ENCODE data around the gene PDE4D. TPM values are rescaled to one million over a fixed set of nuclear protein-coding genes. Genes with fewer than 3 reads are reported as not detected.

PDE4D gene
- total and polyA plus RNA-seq, 9 donors = 21.1 to 65.9 (median 33.0) TPM

DNA sequence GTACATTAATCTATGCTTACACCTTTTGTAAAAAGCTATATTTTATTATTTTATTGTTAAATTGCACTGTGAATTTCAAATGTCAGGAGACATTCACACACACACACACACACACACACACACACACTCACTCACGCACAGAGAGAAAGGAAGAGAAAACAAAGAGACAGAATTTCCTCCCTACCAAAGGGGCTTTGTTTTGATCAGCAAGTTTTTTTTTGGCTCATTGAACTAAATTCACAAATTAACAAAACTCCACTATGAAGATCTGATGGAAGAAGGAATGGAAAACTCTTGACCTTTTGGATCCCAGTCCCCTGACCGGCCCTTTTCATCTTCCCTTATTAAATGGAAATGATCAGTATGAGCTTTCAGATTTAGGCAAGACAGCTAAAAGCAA, 161.2 kb downstream of the PDE4D start:
- Histone ChIP-seq H3K36me3 (ENCODE audit: control insufficient read depth, insufficient read depth, low read length) (no peaks in the 10 kb centered on the region), H3K4me1 (ENCODE audit: control insufficient read depth, insufficient read depth, low read length) (no peaks in the 10 kb centered on the region), H3K27me3 (ENCODE audit: control insufficient read depth, insufficient read depth, low read length) (no peaks in the 10 kb centered on the region), H3K27ac (ENCODE audit: low read length) (no peak overlapping the region), H3K9me3 (replicated peaks; ENCODE audit: control insufficient read depth, low read depth, low read length) (no peaks in the 10 kb centered on the region), H3K4me3 (ENCODE audit: low read length) (no peak overlapping the region)
- no peak for DNase-seq
- no CpG with 5 or more reads among the region's 2 CpGs for whole genome bisulfite sequencing (ENCODE audit: insufficient coverage)

GRCh38 chr5:59731809-59732208, 161.7 kb downstream of the PDE4D start:
- H3K9me3 ChIP-seq (replicated peaks; ENCODE audit: control insufficient read depth, low read depth, low read length) = no peaks in the 10 kb centered on the region
- H3K4me3 ChIP-seq (ENCODE audit: low read length) = no peak overlapping the region
- no peaks in the 10 kb centered on the region for H3K4me1 ChIP-seq (ENCODE audit: control insufficient read depth, insufficient read depth, low read length)
- WGBS (ENCODE audit: insufficient coverage) = no CpG with 5 or more reads among the region's 1 CpG
- no peaks in the 10 kb centered on the region for H3K36me3 ChIP-seq (ENCODE audit: control insufficient read depth, insufficient read depth, low read length)
- H3K27me3 ChIP-seq (ENCODE audit: control insufficient read depth, insufficient read depth, low read length) = no peaks in the 10 kb centered on the region
- DNase-seq = no peak
- no peak overlapping the region for H3K27ac ChIP-seq (ENCODE audit: low read length)

DNA sequence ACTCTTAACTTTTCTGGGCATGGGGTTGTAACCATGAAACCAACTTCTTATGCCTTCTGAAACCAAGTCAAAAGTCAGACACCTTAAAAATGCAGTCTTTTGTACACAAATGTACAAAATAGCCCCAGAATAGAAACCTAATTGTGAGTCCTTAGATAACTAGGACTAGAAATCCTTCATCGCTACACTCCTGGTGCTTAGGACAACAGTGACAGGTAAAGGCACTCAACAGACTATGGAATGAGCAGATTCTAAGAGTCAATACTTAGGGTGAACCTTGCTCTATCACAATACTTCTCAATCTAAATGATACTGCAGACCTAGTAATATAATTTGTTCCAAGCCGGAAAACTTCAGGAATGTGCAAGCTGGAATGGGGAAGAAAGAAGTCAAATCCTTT, 163.7 kb downstream of the PDE4D start:
- Histone ChIP-seq H3K9me3 (replicated peaks; ENCODE audit: control insufficient read depth, low read depth, low read length) (no peaks in the 10 kb centered on the region), H3K36me3 (ENCODE audit: control insufficient read depth, insufficient read depth, low read length) (no peaks in the 10 kb centered on the region), H3K4me1 (ENCODE audit: control insufficient read depth, insufficient read depth, low read length) (no peaks in the 10 kb centered on the region), H3K4me3 (ENCODE audit: low read length) (no peak overlapping the region), H3K27ac (ENCODE audit: low read length) (no peak overlapping the region), H3K27me3 (ENCODE audit: control insufficient read depth, insufficient read depth, low read length) (no peaks in the 10 kb centered on the region)
- no peak for DNase-seq
- no CpG with 5 or more reads among the region's 2 CpGs for WGBS (ENCODE audit: insufficient coverage)

GRCh38 chr5:59729357-59729756, 164.2 kb downstream of the PDE4D start:
- Histone ChIP-seq H3K36me3 (ENCODE audit: control insufficient read depth, insufficient read depth, low read length) (no peaks in the 10 kb centered on the region), H3K27me3 (ENCODE audit: control insufficient read depth, insufficient read depth, low read length) (no peaks in the 10 kb centered on the region), H3K27ac (ENCODE audit: low read length) (no peak overlapping the region), H3K4me3 (ENCODE audit: low read length) (no peak overlapping the region), H3K9me3 (replicated peaks; ENCODE audit: control insufficient read depth, low read depth, low read length) (no peaks in the 10 kb centered on the region), H3K4me1 (ENCODE audit: control insufficient read depth, insufficient read depth, low read length) (no peaks in the 10 kb centered on the region)
- DNase-seq = no peak
- no CpG with 5 or more reads among the region's 3 CpGs for WGBS (ENCODE audit: insufficient coverage)

GRCh38 chr5:59728356-59728755, 165.2 kb downstream of the PDE4D start:
- Histone ChIP-seq H3K27me3 (ENCODE audit: control insufficient read depth, insufficient read depth, low read length) (no peaks in the 10 kb centered on the region), H3K4me1 (ENCODE audit: control insufficient read depth, insufficient read depth, low read length) (no peaks in the 10 kb centered on the region), H3K4me3 (ENCODE audit: low read length) (no peak overlapping the region), H3K36me3 (ENCODE audit: control insufficient read depth, insufficient read depth, low read length) (no peaks in the 10 kb centered on the region), H3K27ac (ENCODE audit: low read length) (no peak overlapping the region), H3K9me3 (replicated peaks; ENCODE audit: control insufficient read depth, low read depth, low read length) (no peaks in the 10 kb centered on the region)
- DNase-seq = no peak
- WGBS (ENCODE audit: insufficient coverage) = no CpG with 5 or more reads among the region's 1 CpG

DNA sequence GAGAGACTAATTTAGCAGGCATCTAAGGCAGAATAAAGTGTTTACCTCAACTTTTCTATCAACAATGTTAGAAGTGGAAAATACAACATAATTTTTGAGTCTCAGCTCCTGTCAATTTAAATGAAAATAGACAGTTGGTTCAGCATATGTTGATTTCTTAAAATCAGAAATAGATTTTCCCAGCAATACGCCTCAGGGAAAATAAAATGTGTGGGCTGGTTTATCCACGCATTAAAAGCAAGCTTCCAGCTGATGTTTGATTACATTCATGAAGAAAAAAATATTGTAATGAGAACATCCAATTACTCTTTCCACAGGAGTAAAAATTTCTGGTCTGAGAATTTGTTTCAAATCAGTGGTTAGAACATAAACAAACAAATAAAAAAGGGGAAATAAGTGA, 166.3 kb downstream of the PDE4D start:
- Histone ChIP-seq H3K27ac (ENCODE audit: low read length) (no peak overlapping the region), H3K36me3 (ENCODE audit: control insufficient read depth, insufficient read depth, low read length) (no peaks in the 10 kb centered on the region), H3K4me3 (ENCODE audit: low read length) (no peak overlapping the region), H3K4me1 (ENCODE audit: control insufficient read depth, insufficient read depth, low read length) (no peaks in the 10 kb centered on the region), H3K27me3 (ENCODE audit: control insufficient read depth, insufficient read depth, low read length) (no peaks in the 10 kb centered on the region), H3K9me3 (replicated peaks; ENCODE audit: control insufficient read depth, low read depth, low read length) (no peaks in the 10 kb centered on the region)
- no CpG with 5 or more reads among the region's 2 CpGs for WGBS (ENCODE audit: insufficient coverage)
- DNase-seq = no peak

GRCh38 chr5:59725392-59725767, 168.1 kb downstream of the PDE4D start:
- Histone ChIP-seq H3K36me3 (ENCODE audit: control insufficient read depth, insufficient read depth, low read length) (no peaks in the 10 kb centered on the region), H3K27me3 (ENCODE audit: control insufficient read depth, insufficient read depth, low read length) (no peaks in the 10 kb centered on the region), H3K4me1 (ENCODE audit: control insufficient read depth, insufficient read depth, low read length) (no peaks in the 10 kb centered on the region), H3K9me3 (replicated peaks; ENCODE audit: control insufficient read depth, low read depth, low read length) (no peaks in the 10 kb centered on the region), H3K4me3 (ENCODE audit: low read length) (no peak overlapping the region), H3K27ac (ENCODE audit: low read length) (no peak overlapping the region)
- WGBS (ENCODE audit: insufficient coverage) = no CpG with 5 or more reads among the region's 1 CpG
- no peak for DNase-seq

DNA sequence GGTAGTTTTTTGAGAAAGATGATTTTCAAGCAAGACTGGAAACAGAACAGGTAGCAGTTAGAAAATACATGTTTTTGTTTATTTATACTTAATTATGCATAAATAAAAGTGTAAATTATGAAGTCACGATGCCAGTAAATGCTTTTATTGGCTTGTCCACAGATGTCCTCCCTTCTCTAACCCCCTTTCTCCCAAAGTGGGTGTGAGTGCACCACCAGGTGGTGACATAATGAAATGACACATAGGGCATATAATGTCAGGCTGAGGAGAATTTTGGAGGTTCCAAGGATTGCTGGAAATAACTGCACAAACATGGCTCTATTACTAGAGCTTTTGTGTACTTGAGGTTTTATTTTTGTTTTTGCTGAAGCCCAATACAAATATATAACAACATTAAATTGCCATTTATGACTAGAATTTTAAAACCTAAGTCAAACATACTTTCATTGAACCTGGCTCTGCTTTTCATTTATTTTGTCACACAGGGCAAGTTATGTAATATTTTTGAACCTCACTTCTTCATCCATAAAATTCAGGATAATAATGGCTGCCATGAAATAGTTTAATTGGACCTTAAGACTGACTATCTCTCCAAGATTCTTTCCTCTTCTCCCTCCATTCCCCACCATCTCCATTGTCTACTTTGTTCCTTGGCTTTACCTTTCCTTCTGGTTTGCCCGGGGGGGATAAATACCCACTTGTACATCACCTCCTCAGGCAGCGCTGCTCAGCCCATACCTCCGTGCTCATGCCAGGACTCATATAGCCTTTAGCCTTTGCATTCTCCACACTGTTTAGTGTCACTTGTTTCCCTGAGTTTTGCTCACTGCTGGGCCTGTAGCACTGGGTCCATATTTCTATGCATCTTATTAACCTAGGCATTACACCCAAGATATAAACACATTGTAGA, 168.8 kb downstream of the PDE4D start:
- Histone ChIP-seq H3K27me3 (ENCODE audit: control insufficient read depth, insufficient read depth, low read length) (no peaks in the 10 kb centered on the region), H3K9me3 (replicated peaks; ENCODE audit: control insufficient read depth, low read depth, low read length) (no peaks in the 10 kb centered on the region), H3K4me3 (ENCODE audit: low read length) (no peak overlapping the region), H3K27ac (ENCODE audit: low read length) (no peak overlapping the region), H3K4me1 (ENCODE audit: control insufficient read depth, insufficient read depth, low read length) (no peaks in the 10 kb centered on the region), H3K36me3 (ENCODE audit: control insufficient read depth, insufficient read depth, low read length) (no peaks in the 10 kb centered on the region)
- WGBS (ENCODE audit: insufficient coverage) = 90% methylated on average over 3 of the region's 4 CpGs
- no peak for DNase-seq

- Histone ChIP-seq H3K4me1 (ENCODE audit: control insufficient read depth, insufficient read depth, low read length) (no peaks in the 10 kb centered on the region), H3K27me3 (ENCODE audit: control insufficient read depth, insufficient read depth, low read length) (no peaks in the 10 kb centered on the region), H3K9me3 (replicated peaks; ENCODE audit: control insufficient read depth, low read depth, low read length) (no peaks in the 10 kb centered on the region), H3K4me3 (ENCODE audit: low read length) (no peak overlapping the region), H3K36me3 (ENCODE audit: control insufficient read depth, insufficient read depth, low read length) (no peaks in the 10 kb centered on the region), H3K27ac (ENCODE audit: low read length) (no peak overlapping the region)
- DNase-seq = no peak
- no CpG with 5 or more reads among the region's 2 CpGs for WGBS (ENCODE audit: insufficient coverage)
Measured at GRCh38 chr5:59722874-59723273, 170.7 kb downstream of the PDE4D start.

DNA sequence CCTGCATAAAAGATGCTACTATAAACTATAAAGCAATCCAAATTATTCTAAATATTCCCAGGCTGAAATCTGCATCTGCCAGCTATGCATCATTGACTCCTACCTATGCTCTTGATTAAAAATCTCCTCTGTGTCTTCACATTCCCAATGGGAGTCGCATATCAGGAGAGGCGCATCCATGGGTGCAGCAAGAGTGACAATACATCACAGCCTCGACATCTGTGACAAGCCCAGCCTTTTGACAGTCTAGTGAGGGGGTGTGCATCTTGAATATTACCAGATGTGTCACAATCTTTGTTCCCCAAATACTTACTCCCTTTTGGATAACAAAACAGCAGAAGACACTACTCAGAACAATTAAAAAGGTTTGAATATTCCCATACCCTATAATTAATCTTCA, 171.8 kb downstream of the PDE4D start:
- H3K27me3 ChIP-seq (ENCODE audit: control insufficient read depth, insufficient read depth, low read length) = no peaks in the 10 kb centered on the region
- no peak overlapping the region for H3K27ac ChIP-seq (ENCODE audit: low read length)
- no CpG with 5 or more reads among the region's 3 CpGs for WGBS (ENCODE audit: insufficient coverage)
- no peak overlapping the region for H3K4me3 ChIP-seq (ENCODE audit: low read length)
- H3K36me3 ChIP-seq (ENCODE audit: control insufficient read depth, insufficient read depth, low read length) = no peaks in the 10 kb centered on the region
- H3K9me3 ChIP-seq (replicated peaks; ENCODE audit: control insufficient read depth, low read depth, low read length) = no peaks in the 10 kb centered on the region
- DNase-seq = no peak
- H3K4me1 ChIP-seq (ENCODE audit: control insufficient read depth, insufficient read depth, low read length) = no peaks in the 10 kb centered on the region

DNA sequence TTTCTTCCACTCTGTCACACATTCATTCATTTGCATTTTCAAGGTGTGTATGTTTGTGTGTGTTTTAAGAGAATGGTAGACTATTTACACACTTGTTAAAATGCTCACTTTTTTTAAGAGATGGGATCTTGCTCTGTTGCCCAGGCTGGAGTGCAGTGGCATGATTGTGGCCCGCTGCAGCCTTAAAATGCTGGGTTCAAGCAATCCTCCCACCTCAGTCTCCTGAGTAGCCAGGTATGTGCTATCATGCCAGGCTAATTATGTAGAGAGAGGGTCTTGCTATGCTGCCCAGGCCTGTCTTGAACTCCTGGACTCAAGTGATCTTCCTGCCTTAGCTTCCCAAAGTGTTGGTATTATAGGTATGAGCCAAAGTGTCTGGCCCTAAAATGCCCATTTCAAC, 173.5 kb downstream of the PDE4D start:
- DNase-seq = no peak
- Histone ChIP-seq H3K27ac (ENCODE audit: low read length) (no peak overlapping the region), H3K36me3 (ENCODE audit: control insufficient read depth, insufficient read depth, low read length) (no peaks in the 10 kb centered on the region), H3K4me3 (ENCODE audit: low read length) (no peak overlapping the region), H3K4me1 (ENCODE audit: control insufficient read depth, insufficient read depth, low read length) (no peaks in the 10 kb centered on the region), H3K27me3 (ENCODE audit: control insufficient read depth, insufficient read depth, low read length) (no peaks in the 10 kb centered on the region), H3K9me3 (replicated peaks; ENCODE audit: control insufficient read depth, low read depth, low read length) (no peaks in the 10 kb centered on the region)
- no CpG with 5 or more reads among the region's 1 CpG for WGBS (ENCODE audit: insufficient coverage)
